Hepatocyte (in vitro differentiated cells): Measurements from ENCODE around the gene CRHR1. TPM values are rescaled to one million over a fixed set of nuclear protein-coding genes. Genes with fewer than 3 reads are reported as not detected.
A peak's percentile ranks its signal among the peaks of the same experiment; 100 is the strongest.
"Not testable (repeated sequence)": the region's sequence is repeated elsewhere in the genome, so short reads cannot be mapped to it uniquely, and the experiment has no call there.

Source experiments
- DNase-seq: peaks from one replicate; pipeline ENCODE4 v3.0.0-alpha.2; 2016; ENCODE audit warnings: low spot score
- H2AFZ ChIP-seq: fragments of 200-600 bp; sonication (generic); 2 replicates; pipeline ENCODE4 v1.6.0; 2016; ENCODE audit warnings: antibody characterized with exemption, mild to moderate bottlenecking
- H3K27ac ChIP-seq: fragments of 200-600 bp; sonication (generic); 2 replicates; pipeline ENCODE4 v1.5.1; 2016; ENCODE audit warnings: mild to moderate bottlenecking
- H3K27me3 ChIP-seq: fragments of 200-600 bp; sonication (generic); 2 replicates; pipeline ENCODE4 v1.6.1; 2016
- H3K36me3 ChIP-seq: fragments of 200-600 bp; sonication (generic); replicated peaks from 2 replicates; pipeline ENCODE4 v1.5.1; 2016; ENCODE audit warnings: low read depth; ENCODE audit not compliant: insufficient read depth
- H3K4me1 ChIP-seq: fragments of 200-600 bp; sonication (generic); 2 replicates; pipeline ENCODE4 v1.5.1; 2016; ENCODE audit warnings: mild to moderate bottlenecking, moderate library complexity; ENCODE audit not compliant: insufficient read depth
- H3K4me2 ChIP-seq: fragments of 200-600 bp; sonication (generic); 2 replicates; pipeline ENCODE4 v1.6.0; 2016
- H3K4me3 ChIP-seq: fragments of 200-600 bp; sonication (generic); 2 replicates; pipeline ENCODE4 v1.5.1; 2016; ENCODE audit warnings: mild to moderate bottlenecking
- H3K79me2 ChIP-seq: fragments of 200-600 bp; sonication (generic); 2 replicates; pipeline ENCODE4 v1.6.0; 2017; ENCODE audit warnings: mild to moderate bottlenecking
- H3K9me2 ChIP-seq: fragments of 200-600 bp; sonication (generic); replicated peaks from 2 replicates; pipeline ENCODE4 v1.6.0; 2017; ENCODE audit warnings: mild to moderate bottlenecking; ENCODE audit not compliant: insufficient read depth
- H3K9me3 ChIP-seq: fragments of 200-600 bp; sonication (generic); 2 replicates; pipeline ENCODE4 v1.5.1; 2016; ENCODE audit warnings: low read depth, mild to moderate bottlenecking
- H4K20me1 ChIP-seq: fragments of 200-600 bp; sonication (generic); 2 replicates; pipeline ENCODE4 v1.6.0; 2016; ENCODE audit warnings: mild to moderate bottlenecking; ENCODE audit not compliant: insufficient read depth, poor library complexity, severe bottlenecking
- EZH2 ChIP-seq: fragments of 200-600 bp; sonication (generic); IDR thresholded peaks from 2 replicates; pipeline ENCODE4 v1.6.1; 2016; ENCODE audit warnings: antibody characterized with exemption, mild to moderate bottlenecking, borderline replicate concordance
- EZH2phosphoT487 ChIP-seq: fragments of 200-600 bp; sonication (generic); IDR thresholded peaks from one replicate; pipeline ENCODE4 v1.6.1; 2018; ENCODE audit warnings: antibody characterized with exemption, mild to moderate bottlenecking, low read depth, moderate library complexity; ENCODE audit not compliant: unreplicated experiment, severe bottlenecking
- WGBS: methylation state at CpG from one replicate; pipeline ENCODE4 v1.1.6; 2016; ENCODE audit warnings: low lambda C conversion rate; ENCODE audit errors: missing lambda C conversion rate; 5-methylcytosine and 5-hydroxymethylcytosine counted together
- polyA plus RNA-seq: library from polyadenylated mRNA; unstranded; fragments of >200 nt; fragmentation: Nextera tagmentation; extraction: Ambion mirVana; gene quantifications from 2 replicates; pipeline ENCODE4 v1.2.1, GENCODE V29; 2016
- total RNA-seq: library from RNA; depleted of rRNA; stranded (reverse); fragments of >200 nt; gene quantifications from 2 replicates; pipeline ENCODE4 v1.2.3, GENCODE V29; 2014
- TF ChIP-seq, protein P1 (sequence below): fragments of 200-600 bp; sonication (generic); IDR thresholded peaks from 2 replicates; pipeline ENCODE4 v1.5.1; 2016; ENCODE audit warnings: antibody characterized with exemption, mild to moderate bottlenecking; ENCODE audit not compliant: poor library complexity

The CRHR1 gene
- total and polyA plus RNA-seq, 2 experiments from 2014 or later: not detected

- Histone ChIP-seq H3K4me3 (no peak overlapping the region), H2AFZ (no peak overlapping the region), H3K36me3 (no peaks in the 10 kb centered on the region), H3K9me3 (no peaks in the 10 kb centered on the region), H3K4me2 (no peak overlapping the region), H3K27ac (no peak overlapping the region), H3K9me2 (no peaks in the 10 kb centered on the region), H3K79me2 (no peaks in the 10 kb centered on the region), H3K4me1 (no peaks in the 10 kb centered on the region), H4K20me1 (no peaks in the 10 kb centered on the region), H3K27me3 (peaks cover 25% of the 10 kb centered on the region)
- WGBS: 61% methylated on average over 5 of the region's 5 CpGs
- TF ChIP-seq EZH2phosphoT487 (no peak), EZH2 (no peak)
- TF ChIP-seq, protein P1, sequence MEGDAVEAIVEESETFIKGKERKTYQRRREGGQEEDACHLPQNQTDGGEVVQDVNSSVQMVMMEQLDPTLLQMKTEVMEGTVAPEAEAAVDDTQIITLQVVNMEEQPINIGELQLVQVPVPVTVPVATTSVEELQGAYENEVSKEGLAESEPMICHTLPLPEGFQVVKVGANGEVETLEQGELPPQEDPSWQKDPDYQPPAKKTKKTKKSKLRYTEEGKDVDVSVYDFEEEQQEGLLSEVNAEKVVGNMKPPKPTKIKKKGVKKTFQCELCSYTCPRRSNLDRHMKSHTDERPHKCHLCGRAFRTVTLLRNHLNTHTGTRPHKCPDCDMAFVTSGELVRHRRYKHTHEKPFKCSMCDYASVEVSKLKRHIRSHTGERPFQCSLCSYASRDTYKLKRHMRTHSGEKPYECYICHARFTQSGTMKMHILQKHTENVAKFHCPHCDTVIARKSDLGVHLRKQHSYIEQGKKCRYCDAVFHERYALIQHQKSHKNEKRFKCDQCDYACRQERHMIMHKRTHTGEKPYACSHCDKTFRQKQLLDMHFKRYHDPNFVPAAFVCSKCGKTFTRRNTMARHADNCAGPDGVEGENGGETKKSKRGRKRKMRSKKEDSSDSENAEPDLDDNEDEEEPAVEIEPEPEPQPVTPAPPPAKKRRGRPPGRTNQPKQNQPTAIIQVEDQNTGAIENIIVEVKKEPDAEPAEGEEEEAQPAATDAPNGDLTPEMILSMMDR: no peak
- DNase-seq: peak; percentile 25
Measured at GRCh38 chr17:45740553-45741330, 43.4 kb upstream of the CRHR1 start.

GRCh38 chr17:45742251-45742650 is 41.9 kb upstream of the CRHR1 start:
- Histone ChIP-seq H3K4me2 (no peak overlapping the region), H3K79me2 (no peaks in the 10 kb centered on the region), H3K36me3 (no peaks in the 10 kb centered on the region), H3K27me3 (peaks cover 19% of the 10 kb centered on the region), H3K9me3 (no peaks in the 10 kb centered on the region), H2AFZ (no peak overlapping the region), H3K9me2 (no peaks in the 10 kb centered on the region), H3K4me3 (no peak overlapping the region), H3K4me1 (no peaks in the 10 kb centered on the region), H4K20me1 (no peaks in the 10 kb centered on the region), H3K27ac (no peak overlapping the region)
- DNase-seq: no peak
- no peak for TF ChIP-seq EZH2phosphoT487
- TF ChIP-seq, protein P1: no peak
- WGBS: 95% methylated on average over 1 of the region's 1 CpG

DNA sequence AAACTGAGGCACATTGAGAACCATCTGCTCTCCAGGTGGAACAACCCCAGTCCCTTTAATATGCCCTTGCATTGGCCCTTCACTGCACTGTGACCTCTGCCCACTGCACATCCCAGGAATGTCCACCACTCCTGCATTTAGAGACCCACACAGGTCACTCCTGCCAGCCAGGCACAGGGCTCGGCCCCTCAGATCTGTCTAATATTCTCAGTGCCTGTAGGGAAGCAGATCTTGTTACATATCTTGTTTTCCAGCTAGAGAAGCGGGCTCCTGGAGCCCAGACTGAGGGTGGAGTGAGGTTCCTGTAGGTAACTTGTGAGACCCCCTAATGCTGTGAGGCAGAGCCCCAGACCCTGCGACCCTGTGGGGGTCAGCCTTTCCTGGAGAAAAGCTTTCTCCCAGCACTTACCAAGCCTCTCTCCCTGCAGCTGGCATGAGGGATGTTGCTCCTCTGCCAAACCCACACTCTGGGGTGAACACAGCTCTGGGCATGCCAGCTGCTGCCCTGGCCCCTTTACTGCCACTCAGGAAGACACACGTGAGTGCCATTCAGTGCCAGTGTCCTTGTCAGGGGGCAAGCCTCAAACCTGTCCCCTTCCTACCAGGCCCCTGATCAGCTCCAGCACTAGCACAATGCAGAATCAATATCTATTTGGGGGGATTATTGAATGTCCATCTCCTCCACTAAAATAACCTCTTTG is 40.3 kb upstream of the CRHR1 start:
- Histone ChIP-seq H2AFZ (no peak overlapping the region), H3K79me2 (no peaks in the 10 kb centered on the region), H4K20me1 (no peaks in the 10 kb centered on the region), H3K27ac (no peak overlapping the region), H3K4me2 (no peak overlapping the region), H3K9me3 (no peaks in the 10 kb centered on the region), H3K36me3 (no peaks in the 10 kb centered on the region), H3K27me3 (peaks cover 25% of the 10 kb centered on the region), H3K4me3 (no peak overlapping the region), H3K4me1 (no peaks in the 10 kb centered on the region), H3K9me2 (no peaks in the 10 kb centered on the region)
- WGBS: 83% methylated on average over 4 of the region's 4 CpGs
- TF ChIP-seq EZH2phosphoT487 (no peak), EZH2 (no peak)
- TF ChIP-seq, protein P1: no peak
- DNase-seq: no peak

GRCh38 chr17:45744826-45745225 is 39.3 kb upstream of the CRHR1 start:
- peaks cover 25% of the 10 kb centered on the region for H3K27me3 ChIP-seq
- 84% methylated on average over 4 of the region's 4 CpGs for WGBS
- not testable (repeated sequence) for H3K4me2 ChIP-seq, H3K27ac ChIP-seq, H4K20me1 ChIP-seq, H3K4me3 ChIP-seq, H3K9me3 ChIP-seq, DNase-seq, H3K36me3 ChIP-seq, H3K9me2 ChIP-seq, H3K79me2 ChIP-seq, H2AFZ ChIP-seq, H3K4me1 ChIP-seq
